Peyer's patch (tissue), 4 donors: Measurements from ENCODE around the gene ARID2.

ENCODE experiments used
- POLR2A ChIP-seq, 2 donors: fragments of 450-650 bp; IDR thresholded peaks; one replicate each; pipeline ENCODE4 v1.5.1; 2017; ENCODE audit warnings: antibody characterized with exemption in 2 of 2, mild to moderate bottlenecking in 2 of 2, moderate library complexity in 2 of 2
- TF ChIP-seq, protein P1 (sequence below), 6 experiments: fragments of 450-650 bp in 4 of 6; fragments of 200-600 bp in 2 of 6; sonication (generic) in 1 of 6; IDR thresholded peaks; one replicate each; pipeline ENCODE4 v1.5.1; 2017 to 2019; ENCODE audit warnings: antibody characterized with exemption in 6 of 6, mild to moderate bottlenecking in 3 of 6, moderate library complexity in 1 of 6

DNA sequence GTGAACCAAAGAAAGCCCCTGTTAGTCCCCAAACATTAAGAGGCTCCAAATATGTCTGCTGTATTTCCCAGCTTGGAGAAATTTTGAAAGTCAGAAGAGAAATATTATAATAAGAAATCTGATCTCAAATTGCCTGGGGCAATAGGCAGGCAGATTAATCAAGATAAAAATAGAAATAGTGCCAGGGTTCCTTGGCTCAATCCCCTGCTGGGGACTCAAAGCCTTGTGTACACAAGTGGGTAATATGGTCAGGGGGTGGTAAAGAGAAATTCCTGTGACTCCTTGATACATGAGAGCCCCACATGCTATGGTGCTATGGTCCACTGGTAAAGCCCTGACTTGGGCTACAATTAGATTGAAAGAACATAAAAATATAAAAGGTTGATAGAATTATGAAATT is 41.3 kb upstream of the ARID2 start:
- TF ChIP-seq POLR2A (IDR thresholded peaks at IDR 0.05), result no peak
- TF ChIP-seq, protein P1, sequence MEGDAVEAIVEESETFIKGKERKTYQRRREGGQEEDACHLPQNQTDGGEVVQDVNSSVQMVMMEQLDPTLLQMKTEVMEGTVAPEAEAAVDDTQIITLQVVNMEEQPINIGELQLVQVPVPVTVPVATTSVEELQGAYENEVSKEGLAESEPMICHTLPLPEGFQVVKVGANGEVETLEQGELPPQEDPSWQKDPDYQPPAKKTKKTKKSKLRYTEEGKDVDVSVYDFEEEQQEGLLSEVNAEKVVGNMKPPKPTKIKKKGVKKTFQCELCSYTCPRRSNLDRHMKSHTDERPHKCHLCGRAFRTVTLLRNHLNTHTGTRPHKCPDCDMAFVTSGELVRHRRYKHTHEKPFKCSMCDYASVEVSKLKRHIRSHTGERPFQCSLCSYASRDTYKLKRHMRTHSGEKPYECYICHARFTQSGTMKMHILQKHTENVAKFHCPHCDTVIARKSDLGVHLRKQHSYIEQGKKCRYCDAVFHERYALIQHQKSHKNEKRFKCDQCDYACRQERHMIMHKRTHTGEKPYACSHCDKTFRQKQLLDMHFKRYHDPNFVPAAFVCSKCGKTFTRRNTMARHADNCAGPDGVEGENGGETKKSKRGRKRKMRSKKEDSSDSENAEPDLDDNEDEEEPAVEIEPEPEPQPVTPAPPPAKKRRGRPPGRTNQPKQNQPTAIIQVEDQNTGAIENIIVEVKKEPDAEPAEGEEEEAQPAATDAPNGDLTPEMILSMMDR (IDR thresholded peaks at IDR 0.05), result no peak
